K562 (cell line): ENCODE data around the gene LMX1B.

Source experiments
- E2F5 ChIP-seq: sonication (generic); formaldehyde crosslinking; IDR thresholded peaks from 2 replicates; pipeline ENCODE4 v1.8.0; 2022; ENCODE audit warnings: mild to moderate bottlenecking, missing genetic modification reagents
- FUS ChIP-seq: fragments of 200-400 bp; formaldehyde crosslinking; optimal IDR thresholded peaks from 2 replicates; pipeline ENCODE3; 2017; ENCODE audit warnings: low read depth, low read length
- HMG20B ChIP-seq: fragments of 250-450 bp; sonication (Bioruptor Pico); IDR thresholded peaks from 2 replicates; pipeline ENCODE4 v1.5.0; 2021; ENCODE audit warnings: mild to moderate bottlenecking
- JUND ChIP-seq, 2 experiments: IDR thresholded peaks; 2 replicates in 1 of 2; 3 replicates in 1 of 2; pipeline ENCODE4 v1.6.1; 2011; ENCODE audit warnings: borderline replicate concordance in 2 of 2, low read depth in 2 of 2, low read length in 2 of 2, improper control_type of control experiment in 1 of 2, missing biosample characterization in 1 of 2, missing genetic modification characterization in 1 of 2, missing genetic modification reagents in 1 of 2
- POLR2A ChIP-seq: fragments of 450-650 bp; conservative IDR thresholded peaks from 2 replicates; pipeline ENCODE4 v1.6.1; 2016
- POLR2AphosphoS2 ChIP-seq: IDR thresholded peaks from 2 replicates; pipeline ENCODE4 v1.6.1; 2012; ENCODE audit warnings: low read length, improper control_type of control experiment
- STAT5B ChIP-seq: fragments of 250-450 bp; sonication (Bioruptor Pico); IDR thresholded peaks from 2 replicates; pipeline ENCODE4 v1.8.0; 2021; ENCODE audit warnings: mild to moderate bottlenecking, inconsistent platforms
- TOE1 ChIP-seq, 2 experiments: fragments of 450-650 bp in 1 of 2; sonication (generic) in 1 of 2; formaldehyde crosslinking in 1 of 2; IDR thresholded peaks; 2 replicates each; pipeline versions ENCODE4 v1.7.1 to v1.8.0; 2016 to 2022; ENCODE audit warnings: borderline replicate concordance in 2 of 2, mild to moderate bottlenecking in 2 of 2, antibody characterized with exemption in 1 of 2, inconsistent platforms in 1 of 2, low read depth in 1 of 2, missing genetic modification reagents in 1 of 2, moderate library complexity in 1 of 2
- WHSC1 ChIP-seq: IDR thresholded peaks from one replicate; pipeline ENCODE4 v1.6.1; 2012; ENCODE audit warnings: low read length, control low read depth, inconsistent platforms
- XRCC5 ChIP-seq: fragments of 200-400 bp; formaldehyde crosslinking; IDR thresholded peaks from 2 replicates; pipeline ENCODE4 v1.6.1; 2017; ENCODE audit warnings: low read depth, mild to moderate bottlenecking, low read length
- ZNF175 ChIP-seq: fragments of 200-800 bp; sonication (Bioruptor generic); IDR thresholded peaks from 2 replicates; pipeline ENCODE4 v1.6.1; 2016; ENCODE audit warnings: low read depth, mild to moderate bottlenecking, missing genetic modification characterization, missing compliant biosample characterization
- ZZZ3 ChIP-seq: fragments of 450-650 bp; IDR thresholded peaks from 2 replicates; pipeline ENCODE4 v1.6.1; 2016; ENCODE audit warnings: antibody characterized with exemption, mild to moderate bottlenecking, moderate library complexity
- TF ChIP-seq, protein P1 (sequence below), 3 experiments: IDR thresholded peaks in 2 of 3; conservative IDR thresholded peaks in 1 of 3; 2 replicates each; pipeline ENCODE4 v1.5.1; 2011 to 2012; ENCODE audit warnings: low read length in 3 of 3, mild to moderate bottlenecking in 3 of 3, control low read depth in 2 of 3, improper control_type of control experiment in 1 of 3, inconsistent platforms in 1 of 3, low read depth in 1 of 3, mixed read lengths in 1 of 3, moderate library complexity in 1 of 3; ENCODE audit not compliant: insufficient read depth in 2 of 3

GRCh38 chr9:126667190-126668055 is 53.7 kb downstream of the LMX1B start:
- TF ChIP-seq TOE1 (IDR thresholded peaks at IDR 0.05; ENCODE audit: borderline replicate concordance) (no peak), TOE1 (CRISPR knock-in tag; IDR thresholded peaks at IDR 0.05; ENCODE audit: borderline replicate concordance, low read depth) (no peak), STAT5B (CRISPR knock-in tag) (no peak), E2F5 (CRISPR knock-in tag) (no peak), POLR2A (no peak), JUND (IDR thresholded peaks at IDR 0.05; ENCODE audit: borderline replicate concordance, low read depth, low read length) (no peak), JUND (tag; IDR thresholded peaks at IDR 0.05; ENCODE audit: borderline replicate concordance, low read depth, low read length) (no peak), WHSC1 (no peak), POLR2AphosphoS2 (no peak), XRCC5 (no peak), ZZZ3 (no peak), HMG20B (CRISPR knock-in tag) (no peak), FUS (no peak), ZNF175 (CRISPR knock-in tag) (no peak)
- TF ChIP-seq, protein P1, sequence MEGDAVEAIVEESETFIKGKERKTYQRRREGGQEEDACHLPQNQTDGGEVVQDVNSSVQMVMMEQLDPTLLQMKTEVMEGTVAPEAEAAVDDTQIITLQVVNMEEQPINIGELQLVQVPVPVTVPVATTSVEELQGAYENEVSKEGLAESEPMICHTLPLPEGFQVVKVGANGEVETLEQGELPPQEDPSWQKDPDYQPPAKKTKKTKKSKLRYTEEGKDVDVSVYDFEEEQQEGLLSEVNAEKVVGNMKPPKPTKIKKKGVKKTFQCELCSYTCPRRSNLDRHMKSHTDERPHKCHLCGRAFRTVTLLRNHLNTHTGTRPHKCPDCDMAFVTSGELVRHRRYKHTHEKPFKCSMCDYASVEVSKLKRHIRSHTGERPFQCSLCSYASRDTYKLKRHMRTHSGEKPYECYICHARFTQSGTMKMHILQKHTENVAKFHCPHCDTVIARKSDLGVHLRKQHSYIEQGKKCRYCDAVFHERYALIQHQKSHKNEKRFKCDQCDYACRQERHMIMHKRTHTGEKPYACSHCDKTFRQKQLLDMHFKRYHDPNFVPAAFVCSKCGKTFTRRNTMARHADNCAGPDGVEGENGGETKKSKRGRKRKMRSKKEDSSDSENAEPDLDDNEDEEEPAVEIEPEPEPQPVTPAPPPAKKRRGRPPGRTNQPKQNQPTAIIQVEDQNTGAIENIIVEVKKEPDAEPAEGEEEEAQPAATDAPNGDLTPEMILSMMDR (IDR thresholded peaks at IDR 0.05 in 2 of 3, conservative IDR thresholded peaks at IDR 0.05 in 1 of 3; ENCODE audit: insufficient read depth in 2 of 3, low read depth in 1 of 3, low read length in 3 of 3), result no peak
